D341Med (cell line): ENCODE results near the gene IQCN.

ENCODE experiments used
- DNase-seq: peaks from one replicate; pipeline ENCODE4 v3.0.0; 2012; ENCODE audit warnings: low spot score

IQCN gene, protein sequence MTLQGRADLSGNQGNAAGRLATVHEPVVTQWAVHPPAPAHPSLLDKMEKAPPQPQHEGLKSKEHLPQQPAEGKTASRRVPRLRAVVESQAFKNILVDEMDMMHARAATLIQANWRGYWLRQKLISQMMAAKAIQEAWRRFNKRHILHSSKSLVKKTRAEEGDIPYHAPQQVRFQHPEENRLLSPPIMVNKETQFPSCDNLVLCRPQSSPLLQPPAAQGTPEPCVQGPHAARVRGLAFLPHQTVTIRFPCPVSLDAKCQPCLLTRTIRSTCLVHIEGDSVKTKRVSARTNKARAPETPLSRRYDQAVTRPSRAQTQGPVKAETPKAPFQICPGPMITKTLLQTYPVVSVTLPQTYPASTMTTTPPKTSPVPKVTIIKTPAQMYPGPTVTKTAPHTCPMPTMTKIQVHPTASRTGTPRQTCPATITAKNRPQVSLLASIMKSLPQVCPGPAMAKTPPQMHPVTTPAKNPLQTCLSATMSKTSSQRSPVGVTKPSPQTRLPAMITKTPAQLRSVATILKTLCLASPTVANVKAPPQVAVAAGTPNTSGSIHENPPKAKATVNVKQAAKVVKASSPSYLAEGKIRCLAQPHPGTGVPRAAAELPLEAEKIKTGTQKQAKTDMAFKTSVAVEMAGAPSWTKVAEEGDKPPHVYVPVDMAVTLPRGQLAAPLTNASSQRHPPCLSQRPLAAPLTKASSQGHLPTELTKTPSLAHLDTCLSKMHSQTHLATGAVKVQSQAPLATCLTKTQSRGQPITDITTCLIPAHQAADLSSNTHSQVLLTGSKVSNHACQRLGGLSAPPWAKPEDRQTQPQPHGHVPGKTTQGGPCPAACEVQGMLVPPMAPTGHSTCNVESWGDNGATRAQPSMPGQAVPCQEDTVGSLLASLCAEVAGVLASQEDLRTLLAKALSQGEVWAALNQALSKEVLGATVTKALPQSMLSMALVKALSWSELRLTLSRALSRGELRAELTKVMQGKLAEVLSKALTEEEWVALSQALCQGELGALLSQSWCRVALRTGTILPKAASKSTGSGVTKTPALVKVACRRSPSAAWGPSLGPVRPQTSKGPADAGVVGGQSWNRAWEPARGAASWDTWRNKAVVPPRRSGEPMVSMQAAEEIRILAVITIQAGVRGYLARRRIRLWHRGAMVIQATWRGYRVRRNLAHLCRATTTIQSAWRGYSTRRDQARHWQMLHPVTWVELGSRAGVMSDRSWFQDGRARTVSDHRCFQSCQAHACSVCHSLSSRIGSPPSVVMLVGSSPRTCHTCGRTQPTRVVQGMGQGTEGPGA (N-terminal part only)

GRCh38 chr19:18274219-18274780 lies at the start of gene IQCN:
Gene IQCN, minus strand, starts transcription at chr19:18274452. Its CDS starts 4,974 bp downstream, at chr19:18269478.
- no peak for DNase-seq

GRCh38 chr19:18322759-18323460 lies 48.7 kb upstream of the IQCN start, which contains the start of gene LSM4:
Gene LSM4, minus strand, starts transcription at chr19:18323076. Its CDS starts 56 bp downstream, at chr19:18323020.
- DNase-seq: peak; percentile 99

GRCh38 chr19:18322318-18322758 lies 48.1 kb upstream of the IQCN start:
- peak; percentile 60 for DNase-seq

DNA sequence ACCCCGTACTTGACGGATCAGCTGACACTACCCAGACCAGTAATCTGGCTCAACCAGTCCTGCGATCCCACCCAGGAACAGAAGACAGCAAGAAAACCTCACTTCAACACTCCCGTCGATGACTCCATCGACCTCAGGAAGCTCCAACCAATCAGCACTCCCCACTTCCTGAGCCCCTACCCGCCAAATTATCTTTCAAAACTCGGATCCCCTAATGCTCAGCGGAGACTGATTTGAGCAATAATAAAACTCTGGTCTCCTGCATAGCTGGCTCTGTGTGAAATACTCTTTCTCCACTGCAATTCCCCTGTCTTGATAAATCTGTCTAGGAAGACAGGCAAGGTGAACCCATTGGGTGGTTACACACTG lies 47.5 kb upstream of the IQCN start:
- DNase-seq: no peak

GRCh38 chr19:18320865-18321733 lies 46.8 kb upstream of the IQCN start:
- no peak for DNase-seq

DNA sequence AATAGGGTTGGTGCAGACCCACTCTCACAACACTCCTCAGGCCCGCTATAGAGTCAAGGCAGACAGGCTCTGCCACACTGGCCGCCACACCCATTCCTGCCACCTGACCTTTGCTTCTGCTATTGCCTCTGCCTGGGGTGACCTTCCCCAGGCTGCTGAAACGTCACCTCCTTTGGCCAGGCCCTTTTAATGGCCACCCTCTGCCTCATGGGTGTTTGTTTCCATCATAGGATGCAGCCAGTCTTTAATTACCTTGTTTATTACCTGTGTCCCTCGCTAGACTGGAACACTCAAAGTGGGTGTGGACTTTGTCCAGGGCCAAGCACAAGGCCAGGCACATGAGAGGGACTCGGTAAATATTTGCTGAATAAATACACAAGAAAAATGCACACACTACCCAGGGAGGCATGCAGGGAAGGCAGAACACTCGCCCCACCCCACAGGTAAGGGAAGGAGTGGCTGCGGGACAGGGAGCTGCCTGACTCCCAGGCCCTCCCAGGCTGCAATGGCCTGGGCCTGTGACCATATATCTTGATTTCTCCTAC lies 45.4 kb upstream of the IQCN start:
- no peak for DNase-seq

- DNase-seq: no peak
These were observed 43.9 kb upstream of the IQCN start for GRCh38 chr19:18317961-18318800.

DNA sequence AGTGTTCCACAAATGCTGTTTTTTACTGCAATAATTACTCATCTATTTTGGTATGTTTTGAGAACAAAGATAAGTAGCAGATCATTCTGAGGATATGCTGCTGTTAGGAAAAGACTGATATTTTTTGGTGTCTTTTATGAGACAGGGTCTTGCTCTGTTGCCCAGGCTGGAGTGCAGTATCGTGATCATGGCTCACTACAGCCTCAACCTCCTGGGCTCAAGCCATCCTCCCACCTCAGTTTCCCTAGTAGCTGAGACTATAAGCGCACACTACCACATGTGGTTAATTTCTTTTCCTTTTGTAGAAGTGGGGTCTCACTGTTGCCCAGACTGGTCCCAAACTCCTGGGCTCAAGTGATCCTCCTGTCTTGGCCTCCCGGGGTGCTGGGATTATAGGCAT lies 39.1 kb upstream of the IQCN start:
- no peak for DNase-seq

DNA sequence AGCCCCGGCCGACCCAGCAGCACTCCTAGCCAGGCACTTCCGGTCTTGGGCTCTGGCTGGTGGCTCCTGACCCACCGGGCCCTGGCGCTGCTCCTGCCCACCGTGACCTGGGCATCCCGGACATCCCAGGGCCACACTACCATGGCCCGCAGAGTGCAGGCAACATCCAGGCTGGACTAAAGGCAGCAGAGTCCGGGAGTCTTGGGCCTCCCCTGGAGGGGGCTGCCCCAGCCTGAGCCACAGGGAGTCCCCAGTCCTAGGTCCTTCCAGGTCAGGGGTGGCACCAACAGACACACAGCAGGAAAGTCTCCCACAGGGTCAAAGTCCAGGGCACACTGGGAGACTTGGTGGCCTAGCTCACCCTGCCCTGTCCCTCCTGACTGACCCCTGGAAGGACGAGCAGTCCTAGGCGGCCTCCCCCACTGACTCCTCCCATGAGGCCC lies 37.9 kb upstream of the IQCN start:
- no peak for DNase-seq

GRCh38 chr19:18311502-18312091 lies 37.3 kb upstream of the IQCN start:
- no peak for DNase-seq

- DNase-seq: peak; percentile 17
These were observed 36.7 kb upstream of the IQCN start for GRCh38 chr19:18310966-18311365.

DNA sequence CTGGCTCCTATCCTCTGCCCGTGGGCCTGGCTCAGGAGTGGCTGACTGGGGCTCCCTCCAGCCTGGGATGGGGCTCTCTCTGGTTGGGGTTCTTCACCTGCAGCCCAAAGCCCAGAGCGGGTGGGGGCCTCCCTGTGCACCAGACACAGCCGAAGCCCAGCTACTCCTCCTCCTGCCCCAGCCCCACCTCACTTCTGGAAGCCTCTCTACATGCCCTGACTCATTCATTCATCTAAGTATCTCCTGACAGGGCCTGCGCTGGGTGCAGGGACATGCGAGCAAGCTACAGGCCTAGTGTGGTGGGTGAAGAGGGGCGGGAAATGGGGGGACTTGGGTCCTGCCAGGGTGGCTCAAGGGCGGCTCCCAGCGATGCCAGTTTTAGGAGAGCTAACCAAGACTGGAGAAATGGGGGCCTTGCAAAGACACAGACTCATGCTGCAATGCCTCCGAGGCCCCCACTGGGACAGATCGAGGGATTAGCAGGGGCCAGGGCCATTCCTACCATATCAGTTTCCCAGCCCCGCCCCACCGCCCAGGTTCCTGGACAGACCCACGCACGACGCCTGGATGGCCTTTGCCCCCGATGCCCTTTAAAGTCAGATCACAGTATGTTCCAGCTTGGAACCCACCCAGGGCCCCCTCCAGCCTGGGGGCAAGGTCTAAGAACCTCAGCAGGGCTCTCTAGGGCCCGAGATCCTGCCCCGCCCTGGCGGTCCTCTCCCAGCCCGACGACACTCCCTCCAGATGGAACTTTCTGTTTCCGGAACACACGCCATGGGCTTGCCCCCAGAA lies 36.1 kb upstream of the IQCN start:
- peak; percentile 15 for DNase-seq

GRCh38 chr19:18309525-18310064 lies 35.3 kb upstream of the IQCN start:
- peak; percentile 29 for DNase-seq

- peak; percentile 18 for DNase-seq
These were observed 34.7 kb upstream of the IQCN start for GRCh38 chr19:18308948-18309325.

GRCh38 chr19:18308051-18308947 lies 34.0 kb upstream of the IQCN start:
- DNase-seq: peak; percentile 20

DNA sequence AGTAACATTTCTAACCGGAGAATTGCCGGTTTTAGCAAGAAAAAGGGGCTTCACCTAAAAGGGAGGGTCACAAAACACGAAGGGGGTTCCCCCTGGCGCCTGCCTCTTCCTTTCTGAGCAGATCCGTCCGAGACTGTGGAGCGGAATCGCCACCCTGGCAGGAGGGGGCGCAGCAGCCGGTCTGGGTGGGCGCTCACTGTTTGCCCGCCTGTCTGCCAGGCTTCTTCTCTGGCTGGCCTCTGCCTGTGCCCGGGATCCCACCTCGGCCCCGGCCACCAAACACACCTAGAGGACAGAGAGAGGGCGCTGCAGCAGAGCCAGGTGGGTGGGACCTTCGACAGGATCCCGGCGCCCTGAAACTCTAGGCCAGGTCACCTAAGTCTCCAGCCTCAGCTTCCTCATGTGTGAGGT lies 33.0 kb upstream of the IQCN start:
- DNase-seq: peak; percentile 26
